ENCODE measurements around the gene SLC26A8.

DNA sequence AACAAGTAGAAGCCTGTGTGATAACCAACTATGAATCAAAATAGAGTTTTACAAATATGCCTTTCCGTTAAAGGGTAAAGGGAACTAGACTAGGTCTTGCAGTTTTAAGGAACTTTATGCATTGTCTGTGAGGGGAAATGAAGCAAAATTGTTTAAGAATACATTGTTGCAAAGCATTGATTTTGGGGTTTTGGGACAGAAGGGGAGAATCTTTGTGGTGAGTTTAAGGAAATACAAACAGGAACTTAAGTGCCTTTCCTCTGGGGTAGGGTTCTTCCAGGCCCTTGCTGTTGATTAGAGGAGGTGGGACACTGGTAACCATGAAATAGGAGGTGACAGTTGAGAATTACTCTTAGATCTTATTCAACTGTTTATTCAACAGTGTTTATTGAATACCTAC is 7.8 kb upstream of the SLC26A8 start:
- TF ChIP-seq, protein P1, sequence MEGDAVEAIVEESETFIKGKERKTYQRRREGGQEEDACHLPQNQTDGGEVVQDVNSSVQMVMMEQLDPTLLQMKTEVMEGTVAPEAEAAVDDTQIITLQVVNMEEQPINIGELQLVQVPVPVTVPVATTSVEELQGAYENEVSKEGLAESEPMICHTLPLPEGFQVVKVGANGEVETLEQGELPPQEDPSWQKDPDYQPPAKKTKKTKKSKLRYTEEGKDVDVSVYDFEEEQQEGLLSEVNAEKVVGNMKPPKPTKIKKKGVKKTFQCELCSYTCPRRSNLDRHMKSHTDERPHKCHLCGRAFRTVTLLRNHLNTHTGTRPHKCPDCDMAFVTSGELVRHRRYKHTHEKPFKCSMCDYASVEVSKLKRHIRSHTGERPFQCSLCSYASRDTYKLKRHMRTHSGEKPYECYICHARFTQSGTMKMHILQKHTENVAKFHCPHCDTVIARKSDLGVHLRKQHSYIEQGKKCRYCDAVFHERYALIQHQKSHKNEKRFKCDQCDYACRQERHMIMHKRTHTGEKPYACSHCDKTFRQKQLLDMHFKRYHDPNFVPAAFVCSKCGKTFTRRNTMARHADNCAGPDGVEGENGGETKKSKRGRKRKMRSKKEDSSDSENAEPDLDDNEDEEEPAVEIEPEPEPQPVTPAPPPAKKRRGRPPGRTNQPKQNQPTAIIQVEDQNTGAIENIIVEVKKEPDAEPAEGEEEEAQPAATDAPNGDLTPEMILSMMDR (IDR thresholded peaks at IDR 0.05; ENCODE audit: insufficient read depth, low read length, poor library complexity, severe bottlenecking), result no peak
- TF ChIP-seq EZH2phosphoT487 (conservative IDR thresholded peaks at IDR 0.05; ENCODE audit: low read length), result no peak
